ENCODE data around the gene HOXD11. TPM values are rescaled to one million over a fixed set of nuclear protein-coding genes. Genes with fewer than 3 reads are reported as not detected.

HOXD11 gene
- total and polyA plus RNA-seq, 2 experiments from 2014 or later, result not detected

DNA sequence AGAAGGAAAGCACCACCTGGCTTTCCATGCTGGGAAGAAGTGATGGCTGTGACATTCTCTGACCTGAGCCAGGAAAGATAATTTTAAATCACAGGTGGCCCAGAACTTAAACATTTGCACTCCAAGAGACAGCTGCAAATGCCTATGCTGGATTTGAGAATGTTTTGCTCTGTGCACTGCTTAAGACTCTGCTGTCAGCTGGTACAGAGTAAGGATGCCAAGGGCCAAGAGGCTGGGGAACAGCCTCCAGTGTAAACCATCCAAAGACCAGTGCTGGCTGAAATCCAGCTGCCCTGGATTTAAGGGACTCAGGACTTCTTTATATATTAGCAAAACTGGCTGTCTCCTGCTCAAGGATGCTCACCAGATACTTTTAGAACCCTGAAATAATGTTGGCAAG lies 26.3 kb downstream of the HOXD11 start:
- no peak for DNase-seq (ENCODE audit: low spot score)
- H3K9me3 Mint-ChIP-seq, result peaks cover 5% of the 10 kb centered on the region; the same call in 1 of the 3 replicates
- Histone ChIP-seq H2AFZ (no peak overlapping the region), H3F3A (replicated peaks; ENCODE audit: low read depth) (peaks cover 61% of the 10 kb centered on the region), H3K27ac (ENCODE audit: low read depth) (no peak overlapping the region), H3K4me3 (no peak overlapping the region), H3K4me2 (no peak overlapping the region), H3K36me3 (ENCODE audit: insufficient read depth) (no peaks in the 10 kb centered on the region), H3K79me2 (replicated peaks; ENCODE audit: insufficient read depth) (no peaks in the 10 kb centered on the region), H4K20me1 (replicated peaks; ENCODE audit: insufficient read depth) (peaks cover 63% of the 10 kb centered on the region), H3K4me1 (ENCODE audit: insufficient read depth) (peaks cover 44% of the 10 kb centered on the region), H3K27me3 (ENCODE audit: insufficient read depth) (peaks cover 100% of the 10 kb centered on the region), H3K9me2 (ENCODE audit: insufficient read depth) (no peaks in the 10 kb centered on the region)
- TF ChIP-seq ZNF462 (CRISPR knock-in tag; IDR thresholded peaks at IDR 0.05) (no peak), CTCF (conservative IDR thresholded peaks at IDR 0.05; ENCODE audit: low read depth in 2 of 2) (no peak), NANOG (IDR thresholded peaks at IDR 0.05; ENCODE audit: borderline replicate concordance) (no peak), POLR2AphosphoS5 (IDR thresholded peaks at IDR 0.05; ENCODE audit: low read depth) (no peak), CREB1 (CRISPR knock-in tag; IDR thresholded peaks at IDR 0.05; ENCODE audit: low read depth) (no peak), JUNB (IDR thresholded peaks at IDR 0.05; ENCODE audit: unreplicated experiment) (no peak), EZH2phosphoT487 (IDR thresholded peaks at IDR 0.05; ENCODE audit: unreplicated experiment) (no peak), ZNF114 (CRISPR knock-in tag; IDR thresholded peaks at IDR 0.05) (no peak), ZNF331 (CRISPR knock-in tag; IDR thresholded peaks at IDR 0.05; ENCODE audit: low read depth) (no peak), STAT1 (IDR thresholded peaks at IDR 0.05; ENCODE audit: unreplicated experiment) (no peak)
- TF ChIP-seq, protein P1, sequence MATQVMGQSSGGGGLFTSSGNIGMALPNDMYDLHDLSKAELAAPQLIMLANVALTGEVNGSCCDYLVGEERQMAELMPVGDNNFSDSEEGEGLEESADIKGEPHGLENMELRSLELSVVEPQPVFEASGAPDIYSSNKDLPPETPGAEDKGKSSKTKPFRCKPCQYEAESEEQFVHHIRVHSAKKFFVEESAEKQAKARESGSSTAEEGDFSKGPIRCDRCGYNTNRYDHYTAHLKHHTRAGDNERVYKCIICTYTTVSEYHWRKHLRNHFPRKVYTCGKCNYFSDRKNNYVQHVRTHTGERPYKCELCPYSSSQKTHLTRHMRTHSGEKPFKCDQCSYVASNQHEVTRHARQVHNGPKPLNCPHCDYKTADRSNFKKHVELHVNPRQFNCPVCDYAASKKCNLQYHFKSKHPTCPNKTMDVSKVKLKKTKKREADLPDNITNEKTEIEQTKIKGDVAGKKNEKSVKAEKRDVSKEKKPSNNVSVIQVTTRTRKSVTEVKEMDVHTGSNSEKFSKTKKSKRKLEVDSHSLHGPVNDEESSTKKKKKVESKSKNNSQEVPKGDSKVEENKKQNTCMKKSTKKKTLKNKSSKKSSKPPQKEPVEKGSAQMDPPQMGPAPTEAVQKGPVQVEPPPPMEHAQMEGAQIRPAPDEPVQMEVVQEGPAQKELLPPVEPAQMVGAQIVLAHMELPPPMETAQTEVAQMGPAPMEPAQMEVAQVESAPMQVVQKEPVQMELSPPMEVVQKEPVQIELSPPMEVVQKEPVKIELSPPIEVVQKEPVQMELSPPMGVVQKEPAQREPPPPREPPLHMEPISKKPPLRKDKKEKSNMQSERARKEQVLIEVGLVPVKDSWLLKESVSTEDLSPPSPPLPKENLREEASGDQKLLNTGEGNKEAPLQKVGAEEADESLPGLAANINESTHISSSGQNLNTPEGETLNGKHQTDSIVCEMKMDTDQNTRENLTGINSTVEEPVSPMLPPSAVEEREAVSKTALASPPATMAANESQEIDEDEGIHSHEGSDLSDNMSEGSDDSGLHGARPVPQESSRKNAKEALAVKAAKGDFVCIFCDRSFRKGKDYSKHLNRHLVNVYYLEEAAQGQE (IDR thresholded peaks at IDR 0.05; ENCODE audit: unreplicated experiment), result no peak
- TF ChIP-seq, protein P2, sequence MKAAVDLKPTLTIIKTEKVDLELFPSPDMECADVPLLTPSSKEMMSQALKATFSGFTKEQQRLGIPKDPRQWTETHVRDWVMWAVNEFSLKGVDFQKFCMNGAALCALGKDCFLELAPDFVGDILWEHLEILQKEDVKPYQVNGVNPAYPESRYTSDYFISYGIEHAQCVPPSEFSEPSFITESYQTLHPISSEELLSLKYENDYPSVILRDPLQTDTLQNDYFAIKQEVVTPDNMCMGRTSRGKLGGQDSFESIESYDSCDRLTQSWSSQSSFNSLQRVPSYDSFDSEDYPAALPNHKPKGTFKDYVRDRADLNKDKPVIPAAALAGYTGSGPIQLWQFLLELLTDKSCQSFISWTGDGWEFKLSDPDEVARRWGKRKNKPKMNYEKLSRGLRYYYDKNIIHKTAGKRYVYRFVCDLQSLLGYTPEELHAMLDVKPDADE (IDR thresholded peaks at IDR 0.05), result no peak
- H3K27ac Mint-ChIP-seq, result no peak overlapping the region
- peaks cover 95% of the 10 kb centered on the region for H3K27me3 Mint-ChIP-seq (ENCODE audit: insufficient read depth, low read depth, poor library complexity)
- no peak for ATAC-seq
- no peaks in the 10 kb centered on the region; the same call in 2 of the 3 replicates for H3K36me3 Mint-ChIP-seq (ENCODE audit: low read depth)
- H3K4me1 Mint-ChIP-seq, result peaks cover 28% of the 10 kb centered on the region
- no peak overlapping the region for H3K4me3 Mint-ChIP-seq
